Mononuclear cell (primary cell): ENCODE results near the gene MX1. TPM values are rescaled to one million over a fixed set of nuclear protein-coding genes. Genes with fewer than 3 reads are reported as not detected.

Experiments used
- H3K27me3 ChIP-seq: 2 replicates; pipeline ENCODE4 v1.6.0; 2011; ENCODE audit warnings: low read length, control low read depth; ENCODE audit not compliant: insufficient read depth
- H3K4me1 ChIP-seq: 2 replicates; pipeline ENCODE4 v1.5.1; 2011; ENCODE audit warnings: mild to moderate bottlenecking, low read length, control low read depth; ENCODE audit not compliant: insufficient read depth
- H3K4me3 ChIP-seq: 2 replicates; pipeline ENCODE4 v1.5.1; 2011; ENCODE audit warnings: mild to moderate bottlenecking, low read length, moderate library complexity
- H3K9me3 ChIP-seq: 2 replicates; pipeline ENCODE4 v1.5.1; 2011; ENCODE audit warnings: low read depth, mild to moderate bottlenecking, control low read depth, low read length
- total RNA-seq: library from RNA; depleted of rRNA; stranded (reverse); fragments of >200 nt; gene quantifications from one replicate; pipeline ENCODE4 v1.2.3, GENCODE V29; 2012

Gene MX1
- total RNA-seq, 1 donor = 77.8 TPM

DNA sequence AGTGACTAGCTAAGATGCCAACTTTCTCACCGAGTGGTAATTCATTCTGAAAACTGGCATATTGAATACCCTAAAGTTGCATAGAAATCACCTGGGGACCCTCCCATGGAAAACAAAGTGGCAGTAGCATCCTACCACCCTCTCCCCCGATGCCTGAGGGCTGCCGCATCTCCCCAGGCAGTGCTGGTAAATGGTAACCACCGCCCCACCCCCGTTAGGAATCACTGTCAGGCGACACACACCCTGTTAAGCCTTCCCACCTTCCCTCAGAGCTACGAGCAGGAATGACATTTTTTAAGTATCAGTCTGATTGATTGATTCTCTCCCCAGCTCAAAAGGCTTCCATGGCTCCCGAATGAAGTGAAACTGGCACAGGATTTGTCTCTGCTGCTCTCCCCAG lies 53.6 kb downstream of the MX1 start:
- no peaks in the 10 kb centered on the region for H3K9me3 ChIP-seq
- H3K4me3 ChIP-seq = no peak overlapping the region
- H3K27me3 ChIP-seq = no peaks in the 10 kb centered on the region
- H3K4me1 ChIP-seq = no peaks in the 10 kb centered on the region

DNA sequence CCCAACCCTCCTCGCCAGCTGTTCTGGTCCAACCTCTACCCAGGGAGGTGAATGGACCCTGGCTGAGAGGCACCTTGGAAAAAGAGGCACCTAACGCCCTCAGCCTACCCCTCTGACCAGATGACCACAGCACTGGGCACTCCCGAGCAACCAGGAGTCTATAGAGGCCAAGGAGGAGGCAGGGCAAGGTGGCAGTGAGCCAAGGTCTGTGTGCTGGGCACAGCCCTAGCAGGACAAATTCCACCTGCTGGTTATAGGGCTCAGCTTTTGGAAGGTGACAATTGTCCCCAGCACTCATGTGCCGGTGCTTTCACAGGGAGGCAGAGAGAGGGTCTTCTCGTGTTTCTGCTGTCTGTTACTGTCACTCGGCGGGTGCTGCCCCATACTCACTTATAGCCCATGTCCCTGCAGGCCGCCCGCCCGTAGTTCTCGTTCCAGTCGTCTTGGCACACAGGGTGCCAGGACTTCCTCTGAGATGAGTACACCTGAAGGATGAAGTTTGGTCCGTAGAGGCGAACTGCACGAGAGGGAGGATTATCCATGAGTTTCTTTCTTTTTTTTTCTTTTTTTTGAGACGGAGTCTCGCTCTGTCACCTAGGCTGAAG lies 54.1 kb downstream of the MX1 start:
- no peaks in the 10 kb centered on the region for H3K9me3 ChIP-seq
- H3K27me3 ChIP-seq = no peaks in the 10 kb centered on the region
- no peak overlapping the region for H3K4me3 ChIP-seq
- H3K4me1 ChIP-seq = no peaks in the 10 kb centered on the region

GRCh38 chr21:41481191-41481590 lies 55.2 kb downstream of the MX1 start:
- no peak overlapping the region for H3K4me3 ChIP-seq
- H3K4me1 ChIP-seq = no peaks in the 10 kb centered on the region
- no peaks in the 10 kb centered on the region for H3K27me3 ChIP-seq

GRCh38 chr21:41482301-41482700 lies 56.3 kb downstream of the MX1 start:
- H3K4me1 ChIP-seq = no peaks in the 10 kb centered on the region
- H3K27me3 ChIP-seq = no peaks in the 10 kb centered on the region
- H3K9me3 ChIP-seq = no peaks in the 10 kb centered on the region
- H3K4me3 ChIP-seq = no peak overlapping the region

More at GRCh38 chr21:41481191-41481590, 55.2 kb downstream of the MX1 start:
- H3K9me3 ChIP-seq = no peaks in the 10 kb centered on the region

- Histone ChIP-seq H3K27me3 (no peaks in the 10 kb centered on the region), H3K4me3 (no peak overlapping the region), H3K4me1 (no peaks in the 10 kb centered on the region), H3K9me3 (no peaks in the 10 kb centered on the region)
Measured at GRCh38 chr21:41482980-41483379, 56.9 kb downstream of the MX1 start.

- Histone ChIP-seq H3K4me3 (no peak overlapping the region), H3K9me3 (no peaks in the 10 kb centered on the region), H3K27me3 (no peaks in the 10 kb centered on the region), H3K4me1 (no peaks in the 10 kb centered on the region)
Measured at GRCh38 chr21:41483415-41483814, 57.4 kb downstream of the MX1 start.

GRCh38 chr21:41483973-41484372 lies 57.9 kb downstream of the MX1 start:
- Histone ChIP-seq H3K27me3 (no peaks in the 10 kb centered on the region), H3K9me3 (no peaks in the 10 kb centered on the region), H3K4me3 (no peak overlapping the region), H3K4me1 (no peaks in the 10 kb centered on the region)

DNA sequence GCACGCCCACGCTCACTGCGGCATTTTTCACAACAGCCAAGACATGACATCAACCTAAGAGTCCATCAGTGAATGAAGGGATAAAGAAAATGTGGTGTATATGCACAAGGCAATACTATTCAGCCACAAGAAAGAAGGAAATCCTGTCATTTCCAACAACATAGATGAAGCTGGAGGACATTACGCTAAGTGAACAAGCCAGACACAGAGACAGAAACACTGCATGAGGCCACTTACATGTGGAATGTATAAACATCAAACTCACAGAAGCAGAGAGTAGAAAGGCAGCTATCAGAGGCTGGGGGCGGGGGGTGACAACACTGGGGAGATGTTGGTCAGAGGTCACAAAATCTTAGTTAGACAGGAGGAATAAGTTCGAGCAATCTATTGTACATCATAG lies 61.0 kb downstream of the MX1 start:
- Histone ChIP-seq H3K4me3 (no peak overlapping the region), H3K4me1 (no peaks in the 10 kb centered on the region), H3K9me3 (no peaks in the 10 kb centered on the region), H3K27me3 (no peaks in the 10 kb centered on the region)

DNA sequence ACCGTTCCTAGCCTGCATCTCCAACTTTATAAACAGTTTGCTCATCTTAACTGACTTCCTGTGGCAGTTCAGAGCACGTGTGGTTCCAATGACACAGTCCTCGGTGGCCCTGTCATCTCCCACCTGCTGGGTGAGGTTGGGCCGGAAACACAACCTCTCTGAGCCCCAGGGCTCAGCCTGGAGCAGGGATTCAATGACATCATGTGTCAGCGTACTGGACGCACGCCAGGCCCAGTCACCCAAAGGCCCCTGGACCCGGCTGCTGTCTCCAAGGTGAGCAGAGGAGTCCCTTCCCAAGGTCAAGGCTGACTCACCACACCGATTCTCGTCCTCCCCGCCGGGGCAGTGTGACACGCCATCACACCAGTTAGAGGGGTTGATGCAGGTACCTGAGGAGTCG lies 62.0 kb downstream of the MX1 start:
- no peaks in the 10 kb centered on the region for H3K27me3 ChIP-seq
- H3K9me3 ChIP-seq = no peaks in the 10 kb centered on the region
- H3K4me3 ChIP-seq = no peak overlapping the region
- no peaks in the 10 kb centered on the region for H3K4me1 ChIP-seq

GRCh38 chr21:41489329-41489728 lies 63.3 kb downstream of the MX1 start:
- Histone ChIP-seq H3K4me1 (no peaks in the 10 kb centered on the region), H3K9me3 (no peaks in the 10 kb centered on the region), H3K4me3 (no peak overlapping the region), H3K27me3 (no peaks in the 10 kb centered on the region)

DNA sequence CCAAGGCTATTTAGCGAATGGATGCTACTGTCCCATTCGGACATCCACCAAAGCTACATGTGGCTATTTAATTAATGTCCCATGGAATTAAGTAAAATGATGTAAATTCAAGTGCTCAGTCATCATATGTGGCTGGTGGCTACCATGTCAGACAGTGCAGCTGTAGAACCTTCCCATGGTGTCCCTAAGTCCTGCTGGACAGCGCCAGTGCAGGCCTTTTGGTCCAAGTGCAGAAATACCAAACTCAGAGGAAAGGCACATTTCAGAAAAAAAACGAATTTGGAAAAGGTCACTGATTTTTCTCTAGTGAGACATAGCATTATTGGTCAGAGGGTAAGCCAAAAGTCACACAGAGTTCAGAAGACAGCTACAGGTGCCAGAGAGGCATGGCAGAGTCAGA lies 64.3 kb downstream of the MX1 start:
- Histone ChIP-seq H3K9me3 (no peaks in the 10 kb centered on the region), H3K4me3 (no peak overlapping the region), H3K4me1 (no peaks in the 10 kb centered on the region), H3K27me3 (no peaks in the 10 kb centered on the region)

DNA sequence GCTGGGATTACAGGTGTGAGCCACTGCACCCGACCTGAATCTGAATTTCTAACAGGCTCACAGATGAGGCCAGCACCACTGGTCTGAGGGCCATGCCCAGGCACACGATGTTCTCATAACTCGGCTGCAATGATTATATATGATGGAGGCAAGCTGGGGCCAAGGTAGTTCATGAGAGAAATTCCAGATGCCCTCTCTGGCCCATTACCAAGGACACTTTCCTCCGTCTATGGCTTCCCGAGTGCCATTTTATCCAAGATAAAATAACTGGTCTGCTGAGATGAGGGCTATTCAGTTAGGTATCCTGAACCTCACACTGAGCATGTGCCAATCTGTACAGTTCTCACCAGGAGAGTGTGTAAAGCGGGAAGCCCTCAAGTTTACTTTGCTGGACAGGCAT lies 65.4 kb downstream of the MX1 start:
- Histone ChIP-seq H3K9me3 (no peaks in the 10 kb centered on the region), H3K27me3 (no peaks in the 10 kb centered on the region), H3K4me3 (no peak overlapping the region), H3K4me1 (no peaks in the 10 kb centered on the region)

DNA sequence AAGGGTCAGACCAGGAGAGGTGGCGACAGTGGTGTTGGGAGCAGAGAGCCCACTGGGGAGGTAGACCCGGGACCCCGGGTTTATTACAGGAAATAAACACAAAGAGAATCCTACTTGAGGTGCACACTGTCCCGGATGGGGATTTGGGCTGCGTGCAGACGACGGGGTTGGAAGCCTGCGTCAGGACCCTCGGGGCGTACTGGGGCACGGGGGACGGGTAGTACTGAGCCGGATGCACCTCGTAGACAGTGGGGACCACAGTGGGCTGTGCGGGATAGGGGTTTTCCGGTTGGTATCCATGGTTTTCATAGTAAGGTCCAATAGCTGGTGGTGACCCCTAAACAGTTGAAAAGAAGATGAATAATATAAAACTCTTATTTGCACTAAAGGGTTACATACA lies 68.2 kb downstream of the MX1 start:
- H3K9me3 ChIP-seq = no peaks in the 10 kb centered on the region
- no peaks in the 10 kb centered on the region for H3K27me3 ChIP-seq

DNA sequence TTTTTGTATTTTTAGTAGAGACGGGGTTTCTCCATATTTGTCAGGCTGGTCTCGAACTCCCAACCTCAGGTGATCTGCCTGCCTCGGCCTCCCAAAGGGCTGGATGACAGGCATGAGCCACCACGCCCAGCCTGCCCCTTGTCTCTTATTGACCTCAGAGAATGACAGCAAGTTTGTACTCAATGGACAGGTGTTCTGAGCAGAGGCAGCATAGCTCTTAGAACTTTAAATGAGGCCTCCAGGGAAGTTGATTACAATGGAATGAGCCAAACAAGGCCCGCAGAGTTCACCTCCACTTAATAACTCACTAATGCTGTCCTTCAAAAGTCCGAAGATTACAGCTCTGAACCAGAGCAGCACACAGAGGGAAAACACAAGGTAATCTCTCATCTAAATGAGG lies 71.0 kb downstream of the MX1 start:
- Histone ChIP-seq H3K4me3 (no peak overlapping the region), H3K27me3 (no peaks in the 10 kb centered on the region), H3K9me3 (no peaks in the 10 kb centered on the region), H3K4me1 (no peaks in the 10 kb centered on the region)

More for the DNA sequence above, 68.2 kb downstream of the MX1 start:
- H3K4me1 ChIP-seq = no peaks in the 10 kb centered on the region
- no peak overlapping the region for H3K4me3 ChIP-seq

DNA sequence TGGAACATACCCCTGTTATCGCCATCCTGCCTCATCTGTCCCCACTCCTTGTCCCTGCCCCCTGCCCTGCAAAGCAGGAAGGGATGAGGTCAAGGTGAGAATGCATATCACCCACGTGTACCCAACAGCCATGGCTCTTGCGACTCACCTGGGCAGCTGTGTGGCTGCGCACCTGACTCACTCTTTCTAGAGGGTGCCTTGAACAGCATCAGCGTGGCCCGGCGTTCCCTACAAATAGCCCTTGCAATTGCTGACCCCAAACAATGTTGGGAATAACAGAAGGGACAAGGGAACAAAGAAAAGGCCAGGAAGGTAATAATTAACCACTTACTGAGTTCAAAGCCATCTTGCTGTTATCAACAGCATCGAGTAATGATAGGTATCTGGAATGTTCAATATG lies 71.7 kb downstream of the MX1 start:
- no peaks in the 10 kb centered on the region for H3K4me1 ChIP-seq

GRCh38 chr21:41499920-41500319 lies 73.9 kb downstream of the MX1 start:
- H3K4me3 ChIP-seq = no peak overlapping the region
- no peaks in the 10 kb centered on the region for H3K27me3 ChIP-seq
- no peaks in the 10 kb centered on the region for H3K9me3 ChIP-seq
- no peaks in the 10 kb centered on the region for H3K4me1 ChIP-seq

More for the DNA sequence above, 71.7 kb downstream of the MX1 start:
- Histone ChIP-seq H3K27me3 (no peaks in the 10 kb centered on the region), H3K9me3 (no peaks in the 10 kb centered on the region), H3K4me3 (no peak overlapping the region)
